PFSK-1 (cell line): ENCODE measurements around the gene LOC128125822.
A peak's percentile ranks its signal among the peaks of the same experiment; 100 is the strongest.

Source experiments
- FOXP2 ChIP-seq: optimal IDR thresholded peaks from 2 replicates; pipeline ENCODE3; 2011; ENCODE audit warnings: borderline replicate concordance, control low read depth, inconsistent platforms; ENCODE audit not compliant: insufficient read depth; ENCODE audit errors: extremely low read length, extremely low read depth
- POLR2AphosphoS5 ChIP-seq: IDR thresholded peaks from 2 replicates; pipeline ENCODE4 v1.6.1; 2012; ENCODE audit warnings: low read depth, mild to moderate bottlenecking, control low read depth, low read length, moderate library complexity
- REST ChIP-seq, 2 experiments: IDR thresholded peaks; 2 replicates each; pipeline versions ENCODE4 v1.6.1 to v1.8.0; 2011 to 2012; ENCODE audit warnings: low read depth in 2 of 2, low read length in 2 of 2, control low read depth in 1 of 2, inconsistent platforms in 1 of 2, mild to moderate bottlenecking in 1 of 2, moderate library complexity in 1 of 2; ENCODE audit not compliant: insufficient read depth in 1 of 2
- SIN3A ChIP-seq: IDR thresholded peaks from 2 replicates; pipeline ENCODE4 v1.6.1; 2012; ENCODE audit warnings: mild to moderate bottlenecking, low read length, moderate library complexity, borderline replicate concordance; ENCODE audit not compliant: insufficient read depth
- TAF1 ChIP-seq: IDR thresholded peaks from 2 replicates; pipeline ENCODE4 v1.6.1; 2012; ENCODE audit warnings: low read length, control low read depth, borderline replicate concordance; ENCODE audit not compliant: insufficient read depth

LOC128125822 gene

GRCh38 chr6:63579937-63580703, 7.8 kb downstream of the LOC128125822 start:
- TF ChIP-seq TAF1 = no peak
- no peak; the same call in 1 of the 2 replicates for TF ChIP-seq POLR2AphosphoS5

GRCh38 chr6:63580704-63580961, 8.4 kb downstream of the LOC128125822 start:
- TF ChIP-seq SIN3A (no peak), TAF1 (no peak), FOXP2 (no peak), REST (IDR thresholded peaks at IDR 0.05; ENCODE audit: insufficient read depth in 1 of 2, low read depth in 2 of 2, low read length in 2 of 2) (no peak), POLR2AphosphoS5 (no peak)

- no peak for TF ChIP-seq TAF1
- no peak for TF ChIP-seq FOXP2
- TF ChIP-seq POLR2AphosphoS5 = no peak
- no peak for TF ChIP-seq REST (IDR thresholded peaks at IDR 0.05; ENCODE audit: insufficient read depth in 1 of 2, low read depth in 2 of 2, low read length in 2 of 2)
Observed at GRCh38 chr6:63581355-63582013, 9.2 kb downstream of the LOC128125822 start.

GRCh38 chr6:63582579-63583231, 10.4 kb downstream of the LOC128125822 start:
- TF ChIP-seq POLR2AphosphoS5 (peak; percentile 31; the same call in 1 of the 2 replicates), SIN3A (no peak)

- TF ChIP-seq FOXP2 (no peak), REST (IDR thresholded peaks at IDR 0.05; ENCODE audit: insufficient read depth in 1 of 2, low read depth in 2 of 2, low read length in 2 of 2) (no peak), SIN3A (no peak), POLR2AphosphoS5 (peak; percentile 42), TAF1 (no peak)
Observed at GRCh38 chr6:63584125-63584514, 11.8 kb downstream of the LOC128125822 start.

GRCh38 chr6:63584566-63584965, 12.3 kb downstream of the LOC128125822 start:
- TF ChIP-seq TAF1 = no peak
- no peak for TF ChIP-seq POLR2AphosphoS5
- no peak for TF ChIP-seq SIN3A
- no peak for TF ChIP-seq FOXP2
- TF ChIP-seq REST (IDR thresholded peaks at IDR 0.05; ENCODE audit: insufficient read depth in 1 of 2, low read depth in 2 of 2, low read length in 2 of 2) = no peak
